Loucy (cell line): ENCODE measurements around the gene SUGP2.

Experiments used
- H2AFZ ChIP-seq: fragments of 200-600 bp; sonication (generic); 2 replicates; pipeline ENCODE4 v1.6.0; 2016; ENCODE audit warnings: antibody characterized with exemption, mild to moderate bottlenecking, low read length, moderate library complexity
- H3F3A ChIP-seq: fragments of 200-600 bp; 2 replicates; pipeline ENCODE4 v1.6.0; 2016; ENCODE audit warnings: antibody characterized with exemption, low read depth, mild to moderate bottlenecking
- H3K27me3 ChIP-seq: fragments of 200-600 bp; sonication (generic); 2 replicates; pipeline ENCODE4 v1.6.1; 2014; ENCODE audit warnings: low read length, mild to moderate bottlenecking; ENCODE audit not compliant: insufficient read depth, poor library complexity, severe bottlenecking
- H3K36me3 ChIP-seq: fragments of 200-600 bp; sonication (generic); 2 replicates; pipeline ENCODE4 v1.6.1; 2016; ENCODE audit warnings: low read length; ENCODE audit not compliant: insufficient read depth
- H3K4me1 ChIP-seq: fragments of 200-600 bp; sonication (generic); 2 replicates; pipeline ENCODE4 v1.5.1; 2014; ENCODE audit warnings: low read length, mild to moderate bottlenecking; ENCODE audit not compliant: insufficient read depth, poor library complexity, severe bottlenecking
- H3K4me2 ChIP-seq: fragments of 200-600 bp; sonication (generic); 2 replicates; pipeline ENCODE4 v1.6.0; 2014; ENCODE audit warnings: antibody characterized with exemption, low read length, low read depth, mild to moderate bottlenecking; ENCODE audit not compliant: poor library complexity, severe bottlenecking
- H3K4me3 ChIP-seq: fragments of 200-600 bp; sonication (generic); 2 replicates; pipeline ENCODE4 v1.5.1; 2014; ENCODE audit warnings: low read length, mild to moderate bottlenecking, mixed read lengths; ENCODE audit not compliant: poor library complexity, severe bottlenecking
- H3K79me2 ChIP-seq: fragments of 200-600 bp; sonication (generic); 2 replicates; pipeline ENCODE4 v1.6.1; 2014; ENCODE audit warnings: low read length; ENCODE audit not compliant: insufficient read depth
- H3K9ac ChIP-seq: fragments of 200-600 bp; sonication (generic); 2 replicates; pipeline ENCODE4 v1.6.0; 2014; ENCODE audit warnings: mild to moderate bottlenecking, low read depth, low read length, moderate library complexity; ENCODE audit not compliant: poor library complexity, severe bottlenecking
- H3K9me2 ChIP-seq: fragments of 200-600 bp; sonication (generic); replicated peaks from 2 replicates; pipeline ENCODE4 v1.6.1; 2016; ENCODE audit warnings: low read depth, low read length, mixed read lengths
- H3K9me3 ChIP-seq: fragments of 200-600 bp; sonication (generic); 2 replicates; pipeline ENCODE4 v1.6.1; 2014; ENCODE audit warnings: mild to moderate bottlenecking, antibody characterized with exemption, low read length, low read depth; ENCODE audit not compliant: insufficient read depth
- H4K20me1 ChIP-seq: fragments of 200-600 bp; sonication (generic); 2 replicates; pipeline ENCODE4 v1.6.0; 2014; ENCODE audit warnings: antibody characterized with exemption, low read length, mild to moderate bottlenecking; ENCODE audit not compliant: insufficient read depth, poor library complexity, severe bottlenecking
- CTCF ChIP-seq: fragments of 200-600 bp; sonication (generic); conservative IDR thresholded peaks from 2 replicates; pipeline ENCODE4 v1.5.1; 2014; ENCODE audit warnings: mild to moderate bottlenecking, antibody characterized with exemption, low read length
- EZH2phosphoT487 ChIP-seq: fragments of 200-600 bp; IDR thresholded peaks from 2 replicates; pipeline ENCODE4 v1.6.1; 2018; ENCODE audit warnings: antibody characterized with exemption, mild to moderate bottlenecking, moderate library complexity, borderline replicate concordance

Gene SUGP2

GRCh38 chr19:18985257-18985656 is 48.1 kb downstream of the SUGP2 start:
- no peaks in the 10 kb centered on the region for H4K20me1 ChIP-seq
- no peaks in the 10 kb centered on the region for H3F3A ChIP-seq
- H3K79me2 ChIP-seq = no peaks in the 10 kb centered on the region
- H3K4me3 ChIP-seq = no peak overlapping the region
- 0 out of 2 replicates have a peak overlapping the region, but pooled peaks have one; percentile 12 for H2AFZ ChIP-seq
- H3K27me3 ChIP-seq = no peaks in the 10 kb centered on the region
- H3K9me2 ChIP-seq = no peaks in the 10 kb centered on the region
- no peaks in the 10 kb centered on the region for H3K36me3 ChIP-seq
- no peaks in the 10 kb centered on the region for H3K9me3 ChIP-seq
- TF ChIP-seq EZH2phosphoT487 (no peak), CTCF (no peak)
- no peak overlapping the region for H3K9ac ChIP-seq
- H3K4me1 ChIP-seq = no peaks in the 10 kb centered on the region
- no peak overlapping the region for H3K4me2 ChIP-seq

GRCh38 chr19:18984251-18984650 is 49.1 kb downstream of the SUGP2 start:
- Histone ChIP-seq H3F3A (no peaks in the 10 kb centered on the region), H3K9ac (no peak overlapping the region), H3K4me3 (no peak overlapping the region), H3K4me2 (no peak overlapping the region), H3K27me3 (no peaks in the 10 kb centered on the region), H2AFZ (no peak overlapping the region), H3K9me3 (no peaks in the 10 kb centered on the region), H3K4me1 (no peaks in the 10 kb centered on the region), H3K36me3 (no peaks in the 10 kb centered on the region), H3K9me2 (no peaks in the 10 kb centered on the region), H4K20me1 (no peaks in the 10 kb centered on the region), H3K79me2 (no peaks in the 10 kb centered on the region)
- no peak for TF ChIP-seq EZH2phosphoT487
- no peak for TF ChIP-seq CTCF

GRCh38 chr19:18982669-18983068 is 50.6 kb downstream of the SUGP2 start:
- no peaks in the 10 kb centered on the region for H3K27me3 ChIP-seq
- no peaks in the 10 kb centered on the region for H3K9me2 ChIP-seq
- H3K9ac ChIP-seq = no peak overlapping the region
- H3K36me3 ChIP-seq = no peaks in the 10 kb centered on the region
- H4K20me1 ChIP-seq = no peaks in the 10 kb centered on the region
- H3K79me2 ChIP-seq = no peaks in the 10 kb centered on the region
- H3K4me1 ChIP-seq = no peaks in the 10 kb centered on the region
- no peaks in the 10 kb centered on the region for H3K9me3 ChIP-seq
- H3F3A ChIP-seq = no peaks in the 10 kb centered on the region
- no peak for TF ChIP-seq EZH2phosphoT487
- no peak overlapping the region for H3K4me2 ChIP-seq
- H3K4me3 ChIP-seq = no peak overlapping the region
- no peak overlapping the region for H2AFZ ChIP-seq

GRCh38 chr19:18980432-18981020 is 52.8 kb downstream of the SUGP2 start:
- H2AFZ ChIP-seq = no peak overlapping the region
- no peak overlapping the region for H3K4me3 ChIP-seq
- H3K79me2 ChIP-seq = no peaks in the 10 kb centered on the region
- H3K4me1 ChIP-seq = no peaks in the 10 kb centered on the region
- no peaks in the 10 kb centered on the region for H3K9me3 ChIP-seq
- no peaks in the 10 kb centered on the region for H3K9me2 ChIP-seq
- no peak overlapping the region for H3K9ac ChIP-seq
- H3K4me2 ChIP-seq = no peak overlapping the region
- no peak for TF ChIP-seq EZH2phosphoT487
- no peak for TF ChIP-seq CTCF
- no peaks in the 10 kb centered on the region for H4K20me1 ChIP-seq
- H3K27me3 ChIP-seq = no peaks in the 10 kb centered on the region
- H3F3A ChIP-seq = no peaks in the 10 kb centered on the region
- H3K36me3 ChIP-seq = no peaks in the 10 kb centered on the region
